GM21576 (cell line): ENCODE results near the gene UGGT1.

Source experiments
- ATAC-seq: cut with Tn5 transposase; IDR thresholded peaks from one replicate; pipeline ENCODE4 v1.9.1; 2021; ENCODE audit warnings: mild to moderate bottlenecking, moderate library complexity; ENCODE audit not compliant: unreplicated experiment

Gene UGGT1, protein sequence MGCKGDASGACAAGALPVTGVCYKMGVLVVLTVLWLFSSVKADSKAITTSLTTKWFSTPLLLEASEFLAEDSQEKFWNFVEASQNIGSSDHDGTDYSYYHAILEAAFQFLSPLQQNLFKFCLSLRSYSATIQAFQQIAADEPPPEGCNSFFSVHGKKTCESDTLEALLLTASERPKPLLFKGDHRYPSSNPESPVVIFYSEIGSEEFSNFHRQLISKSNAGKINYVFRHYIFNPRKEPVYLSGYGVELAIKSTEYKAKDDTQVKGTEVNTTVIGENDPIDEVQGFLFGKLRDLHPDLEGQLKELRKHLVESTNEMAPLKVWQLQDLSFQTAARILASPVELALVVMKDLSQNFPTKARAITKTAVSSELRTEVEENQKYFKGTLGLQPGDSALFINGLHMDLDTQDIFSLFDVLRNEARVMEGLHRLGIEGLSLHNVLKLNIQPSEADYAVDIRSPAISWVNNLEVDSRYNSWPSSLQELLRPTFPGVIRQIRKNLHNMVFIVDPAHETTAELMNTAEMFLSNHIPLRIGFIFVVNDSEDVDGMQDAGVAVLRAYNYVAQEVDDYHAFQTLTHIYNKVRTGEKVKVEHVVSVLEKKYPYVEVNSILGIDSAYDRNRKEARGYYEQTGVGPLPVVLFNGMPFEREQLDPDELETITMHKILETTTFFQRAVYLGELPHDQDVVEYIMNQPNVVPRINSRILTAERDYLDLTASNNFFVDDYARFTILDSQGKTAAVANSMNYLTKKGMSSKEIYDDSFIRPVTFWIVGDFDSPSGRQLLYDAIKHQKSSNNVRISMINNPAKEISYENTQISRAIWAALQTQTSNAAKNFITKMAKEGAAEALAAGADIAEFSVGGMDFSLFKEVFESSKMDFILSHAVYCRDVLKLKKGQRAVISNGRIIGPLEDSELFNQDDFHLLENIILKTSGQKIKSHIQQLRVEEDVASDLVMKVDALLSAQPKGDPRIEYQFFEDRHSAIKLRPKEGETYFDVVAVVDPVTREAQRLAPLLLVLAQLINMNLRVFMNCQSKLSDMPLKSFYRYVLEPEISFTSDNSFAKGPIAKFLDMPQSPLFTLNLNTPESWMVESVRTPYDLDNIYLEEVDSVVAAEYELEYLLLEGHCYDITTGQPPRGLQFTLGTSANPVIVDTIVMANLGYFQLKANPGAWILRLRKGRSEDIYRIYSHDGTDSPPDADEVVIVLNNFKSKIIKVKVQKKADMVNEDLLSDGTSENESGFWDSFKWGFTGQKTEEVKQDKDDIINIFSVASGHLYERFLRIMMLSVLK (N-terminal part only)

DNA sequence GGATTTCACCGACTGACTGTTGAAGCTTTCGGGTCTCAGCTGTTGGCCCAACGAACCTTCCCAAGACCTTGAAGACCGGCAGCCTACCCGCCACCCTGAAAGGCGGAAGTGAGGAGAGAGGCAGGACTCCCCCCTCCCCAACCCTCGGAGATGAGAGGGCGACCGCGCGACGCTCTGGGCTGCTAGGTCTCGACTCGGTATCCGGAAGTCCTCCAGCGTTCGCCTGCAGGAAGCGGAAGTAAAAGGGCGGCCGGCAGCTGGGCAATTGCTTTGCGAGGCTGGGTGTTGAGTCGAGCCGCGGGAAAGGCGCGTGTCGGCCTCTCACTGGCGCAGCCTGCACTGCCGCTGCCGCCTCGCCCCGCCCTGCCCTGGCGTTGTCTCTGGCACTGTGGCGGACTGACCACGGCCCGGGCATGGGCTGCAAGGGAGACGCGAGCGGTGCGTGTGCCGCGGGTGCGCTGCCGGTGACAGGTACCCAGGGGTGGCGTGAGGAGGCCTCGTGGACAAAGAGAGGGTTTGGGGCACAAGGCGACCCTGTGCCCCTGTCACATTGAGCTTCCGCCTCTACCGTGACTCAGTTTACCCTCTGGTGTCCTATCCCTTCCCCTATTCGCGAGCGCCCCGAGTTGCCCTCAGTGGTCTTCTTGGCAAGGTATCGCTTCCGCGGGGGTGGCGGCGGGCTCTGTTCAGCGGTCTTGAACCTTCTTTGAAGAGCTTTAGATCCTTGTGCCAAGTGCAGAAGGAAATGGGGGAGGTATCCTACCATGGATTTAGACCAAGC is at the start of gene UGGT1:
UGGT1 (plus strand) TSS at position 256 of the 781 bp plus-strand sequence; CDS start at position 414, 158 bp downstream.
- peak; percentile 95 for ATAC-seq

DNA sequence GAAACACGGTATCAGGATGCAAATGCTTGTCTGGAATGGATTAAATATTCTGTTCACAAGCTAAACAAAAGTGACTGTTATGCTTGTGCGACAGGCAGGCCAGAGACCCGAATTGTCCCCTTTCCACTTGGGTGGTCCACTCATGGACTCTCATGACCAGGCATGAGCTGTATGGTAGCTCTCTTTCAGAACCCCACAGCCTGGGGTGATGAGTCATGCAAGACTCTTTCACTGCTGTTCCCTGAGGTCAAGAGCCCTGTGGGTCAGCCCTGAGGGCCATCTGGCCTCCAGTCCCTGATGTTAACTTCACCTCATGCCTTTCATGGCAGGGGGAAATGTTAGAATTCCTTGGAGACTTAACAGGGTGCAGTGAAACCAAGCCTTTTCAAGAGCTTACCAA is 49.4 kb upstream of the UGGT1 start:
- no peak for ATAC-seq

DNA sequence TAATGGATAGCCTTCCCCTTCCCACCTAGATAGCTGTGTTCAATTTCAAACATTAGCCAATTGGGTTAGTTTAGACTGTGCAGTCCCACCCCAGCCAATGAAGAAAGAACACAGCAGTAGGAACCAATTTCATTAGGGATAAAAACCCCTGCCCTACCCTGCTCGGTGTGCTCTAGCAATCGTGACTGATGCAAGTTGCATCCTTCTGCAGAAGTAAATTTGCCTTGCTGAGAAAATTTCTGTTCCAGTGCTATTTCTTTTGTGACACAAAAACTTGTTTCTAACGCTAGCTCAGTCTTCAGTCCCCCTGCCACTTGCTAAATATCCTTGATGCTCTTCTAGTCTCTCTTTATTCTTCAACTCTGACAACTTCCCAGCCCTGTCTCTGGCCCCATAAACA is 48.0 kb upstream of the UGGT1 start:
- ATAC-seq = no peak

DNA sequence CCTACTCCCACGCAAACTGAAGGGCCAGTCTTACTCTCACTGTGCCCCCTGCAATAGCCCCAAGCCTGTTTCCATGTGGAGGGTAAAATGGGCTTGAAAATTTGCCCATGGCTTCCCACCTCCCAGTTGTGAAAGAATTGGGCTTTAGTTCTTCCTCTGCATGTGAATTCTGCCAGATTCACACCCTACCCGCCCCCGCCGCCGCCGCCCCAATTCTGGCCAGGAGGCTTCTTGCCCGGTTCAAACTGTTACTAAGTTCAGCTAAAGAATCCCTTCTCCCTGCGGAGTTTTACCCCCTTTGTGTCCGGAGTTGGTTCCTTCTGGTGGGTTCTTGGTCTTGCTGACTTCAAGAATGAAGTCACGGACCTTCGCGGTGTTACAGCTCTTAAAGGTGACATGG is 37.7 kb upstream of the UGGT1 start:
- no peak for ATAC-seq

DNA sequence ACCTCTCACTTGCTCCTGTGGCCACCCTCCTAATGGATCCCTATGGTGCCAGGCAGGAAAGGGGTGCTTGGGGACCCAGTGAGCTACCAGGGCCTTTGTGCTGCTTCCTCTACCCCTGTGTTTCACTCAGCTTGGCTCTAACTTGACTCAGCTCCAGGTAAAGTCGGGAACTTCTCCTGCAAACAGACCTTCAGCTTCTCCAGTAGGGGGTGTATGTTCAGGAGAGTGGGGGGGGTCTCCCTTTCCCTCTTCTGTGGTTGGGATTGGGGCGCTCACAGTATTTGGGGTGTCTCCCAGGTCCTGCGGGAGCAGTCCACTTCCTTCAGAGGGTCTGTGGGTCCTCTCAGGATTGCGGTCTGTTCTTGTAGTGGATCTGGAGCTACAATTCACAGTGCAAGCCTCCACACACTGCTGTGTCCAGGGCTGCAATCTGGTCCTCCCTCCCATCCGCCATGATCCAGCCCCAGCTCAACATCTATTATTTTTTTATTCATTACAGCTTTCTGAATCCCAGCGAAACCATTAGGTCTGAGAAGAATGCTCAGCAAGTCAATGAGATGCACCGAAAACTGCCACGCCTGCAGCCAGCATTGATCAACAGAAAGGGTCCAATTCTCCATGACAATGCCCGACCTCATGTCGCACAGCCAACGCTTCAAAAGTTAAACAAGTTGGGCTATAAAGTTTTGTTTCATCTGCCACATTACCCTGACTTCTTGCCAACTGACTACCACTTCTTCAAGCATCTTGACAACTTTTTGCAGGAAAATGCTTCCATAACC is 36.7 kb upstream of the UGGT1 start:
- no peak for ATAC-seq

DNA sequence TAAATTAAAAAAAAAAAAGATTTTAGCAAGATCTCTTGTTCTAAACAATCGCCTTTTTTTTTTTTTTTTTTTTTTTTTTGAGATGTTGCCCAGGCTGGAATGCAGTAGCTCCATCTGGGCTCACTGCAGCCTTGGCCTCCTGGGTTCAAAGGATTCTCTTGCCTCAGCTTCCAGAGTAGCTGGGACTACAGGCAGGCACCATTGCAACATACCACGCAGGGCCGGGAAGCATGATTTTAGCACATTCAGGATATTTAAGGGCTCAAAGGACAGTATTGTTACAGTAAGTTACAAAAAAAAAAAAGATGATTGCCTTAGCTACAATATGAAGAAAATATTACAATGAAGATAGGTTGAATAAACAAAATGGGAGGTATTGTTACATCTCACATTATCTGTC is 33.7 kb upstream of the UGGT1 start:
- no peak for ATAC-seq

DNA sequence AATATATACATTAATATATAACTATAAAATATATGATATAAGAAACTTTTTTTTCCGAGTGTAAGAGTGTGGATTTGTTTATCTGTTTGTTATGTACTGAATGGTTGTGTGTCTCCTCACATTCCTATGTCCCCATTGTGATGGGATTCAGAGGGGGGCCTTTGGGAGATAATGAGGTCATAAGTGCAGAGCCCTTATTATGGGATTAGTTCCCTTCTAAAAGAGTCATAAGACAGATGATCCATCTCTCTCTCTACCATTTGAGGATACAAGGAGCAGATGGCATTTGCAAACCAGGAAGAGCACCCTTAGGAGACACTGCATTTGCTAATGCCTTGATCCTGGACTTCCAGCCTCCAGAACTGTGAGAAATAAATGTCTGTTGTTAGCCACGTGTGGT is 32.9 kb upstream of the UGGT1 start:
- ATAC-seq = no peak

DNA sequence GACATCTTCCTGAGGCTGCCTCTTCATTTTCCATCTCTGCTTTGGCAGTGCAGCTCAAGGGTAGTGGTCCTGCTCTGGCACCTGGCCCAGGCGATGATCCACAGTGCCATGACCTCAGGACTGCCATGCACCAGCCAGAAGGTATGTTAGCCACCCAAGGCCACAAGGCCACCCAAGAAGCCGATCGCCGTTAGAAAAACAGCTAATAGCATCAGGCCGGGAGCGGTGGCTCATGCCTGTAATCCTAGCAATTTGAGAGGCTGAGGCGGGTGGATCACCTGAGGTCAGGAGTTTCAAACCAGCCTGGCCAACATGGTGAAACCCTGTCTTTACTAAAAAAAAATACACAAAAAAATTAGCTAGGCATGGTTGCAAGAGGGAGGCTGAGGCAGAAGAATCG is 28.4 kb upstream of the UGGT1 start:
- ATAC-seq = no peak

DNA sequence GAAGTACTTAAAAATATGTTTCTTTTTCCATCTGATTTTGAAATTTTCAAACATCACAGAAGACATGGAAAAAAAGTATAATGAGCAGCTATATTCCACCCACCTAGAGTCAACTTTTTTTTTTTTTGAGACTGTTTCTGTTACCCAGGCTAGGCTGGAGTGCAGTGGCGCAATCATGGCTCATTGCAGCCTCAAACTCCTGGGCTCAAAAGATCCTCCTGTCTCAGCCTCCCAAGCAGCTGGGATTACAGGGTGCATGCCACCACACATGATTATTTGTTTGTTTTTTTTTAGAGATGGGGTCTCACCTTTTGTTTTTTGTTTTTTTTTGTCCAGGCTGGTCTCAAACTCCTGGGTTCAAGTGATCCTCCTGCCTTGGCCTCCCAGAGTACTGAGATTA is 26.6 kb upstream of the UGGT1 start:
- no peak for ATAC-seq

DNA sequence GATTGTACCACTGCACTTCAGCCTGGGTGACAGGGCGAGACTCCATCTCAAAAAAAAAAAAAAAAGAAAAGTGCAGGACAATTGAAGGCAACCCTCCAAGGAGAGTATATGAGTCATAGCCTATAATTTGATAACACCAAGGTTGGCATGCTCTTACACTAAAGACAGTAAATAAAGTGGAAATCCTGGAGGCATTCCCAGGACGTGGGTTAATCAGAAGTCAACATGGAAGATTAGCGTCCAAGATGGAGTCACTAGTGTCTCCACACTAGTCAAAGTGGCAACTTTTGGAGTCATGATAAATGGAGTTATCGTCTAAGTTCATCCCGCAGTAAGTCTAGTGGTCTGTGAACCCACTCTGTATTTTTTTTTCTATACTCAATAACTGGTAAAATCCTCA is 21.2 kb upstream of the UGGT1 start:
- ATAC-seq = no peak

DNA sequence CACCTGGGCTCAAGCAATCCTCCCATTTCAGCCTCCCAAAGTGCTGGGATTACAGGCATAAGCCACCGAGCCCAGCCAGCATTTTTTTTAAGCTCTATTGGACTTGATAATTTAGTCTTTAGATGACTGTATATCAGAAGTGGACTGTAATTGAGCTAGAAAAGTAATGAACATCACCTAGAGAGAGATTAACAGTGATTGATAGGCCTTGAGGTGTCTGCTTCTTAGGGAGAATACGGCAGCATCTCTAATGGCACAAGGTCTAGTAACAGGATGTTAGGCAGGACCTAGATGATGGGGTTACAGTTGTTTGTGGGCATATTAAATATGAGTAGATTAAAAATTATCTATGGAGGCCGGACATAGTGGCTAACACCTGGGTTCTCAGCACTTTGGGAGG is 17.7 kb upstream of the UGGT1 start:
- no peak for ATAC-seq

DNA sequence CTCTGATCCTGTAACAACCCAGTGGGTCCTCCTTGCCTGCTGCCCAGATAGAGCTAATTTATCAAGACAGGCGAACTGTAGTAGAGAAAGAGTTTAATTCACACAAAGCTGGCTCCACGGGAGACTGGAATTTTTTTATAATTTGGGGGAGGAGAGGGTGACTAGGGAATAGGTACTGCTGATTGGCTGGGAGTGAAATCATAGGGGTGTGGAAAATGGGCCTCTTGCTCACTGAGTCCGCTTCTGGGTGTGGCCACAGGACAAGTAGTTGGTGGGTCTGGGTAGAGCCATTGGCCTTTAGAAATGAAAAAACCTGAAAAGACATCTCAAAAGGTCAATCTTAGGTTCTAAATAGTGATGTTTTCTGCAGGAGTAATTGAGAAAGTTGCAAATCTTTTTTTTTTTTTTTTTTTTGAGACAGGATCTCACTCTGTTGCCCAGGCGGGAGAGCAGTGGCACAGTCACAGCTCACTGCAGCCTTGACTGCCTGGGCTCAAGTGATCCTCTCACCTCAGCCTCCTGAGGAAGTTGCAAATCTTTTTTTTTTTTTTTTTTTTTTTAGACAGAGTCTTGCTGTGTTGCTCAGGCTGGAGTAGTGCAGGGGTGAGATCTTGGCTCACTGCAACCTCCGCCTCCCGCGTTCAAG is 14.4 kb upstream of the UGGT1 start:
- no peak for ATAC-seq

DNA sequence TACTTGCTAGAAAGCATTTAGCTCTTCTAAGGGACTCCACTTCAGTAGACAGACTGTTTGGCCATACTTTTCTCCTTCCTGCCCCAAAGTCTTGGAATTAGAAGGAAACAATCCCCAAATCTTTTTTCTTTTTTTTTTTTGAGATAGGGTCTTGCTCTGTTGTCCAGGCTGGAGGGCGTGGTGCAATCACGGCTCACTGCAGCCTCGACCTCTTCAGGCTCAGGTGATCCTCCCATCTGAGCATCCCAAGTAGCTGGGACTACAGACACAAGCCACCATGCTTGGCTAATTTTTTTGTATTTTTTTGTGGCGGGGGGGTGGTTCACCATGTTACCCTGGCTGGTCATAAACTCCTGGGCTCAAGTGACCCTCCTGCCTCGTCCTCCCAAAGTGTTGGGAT is 6.2 kb upstream of the UGGT1 start:
- no peak for ATAC-seq

DNA sequence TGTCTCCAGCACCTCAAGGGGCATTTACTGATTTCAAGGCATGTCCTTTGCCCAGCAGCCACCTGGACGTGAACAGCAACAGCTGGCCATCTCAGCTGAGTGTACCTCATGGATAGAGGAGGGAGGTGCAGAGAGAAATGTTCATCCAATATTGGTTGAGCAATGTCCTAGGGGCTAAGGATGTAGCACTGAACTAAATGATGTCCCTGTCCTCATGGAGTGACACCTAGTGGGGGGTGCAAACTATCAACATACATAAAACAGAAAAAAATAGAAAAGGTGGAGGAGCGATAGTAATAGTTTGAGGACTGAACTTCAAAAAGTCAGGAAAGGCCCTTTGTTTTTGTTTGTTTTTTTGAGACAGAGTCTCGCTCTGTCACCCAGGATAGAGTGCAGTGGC is 4.8 kb upstream of the UGGT1 start:
- ATAC-seq = no peak

DNA sequence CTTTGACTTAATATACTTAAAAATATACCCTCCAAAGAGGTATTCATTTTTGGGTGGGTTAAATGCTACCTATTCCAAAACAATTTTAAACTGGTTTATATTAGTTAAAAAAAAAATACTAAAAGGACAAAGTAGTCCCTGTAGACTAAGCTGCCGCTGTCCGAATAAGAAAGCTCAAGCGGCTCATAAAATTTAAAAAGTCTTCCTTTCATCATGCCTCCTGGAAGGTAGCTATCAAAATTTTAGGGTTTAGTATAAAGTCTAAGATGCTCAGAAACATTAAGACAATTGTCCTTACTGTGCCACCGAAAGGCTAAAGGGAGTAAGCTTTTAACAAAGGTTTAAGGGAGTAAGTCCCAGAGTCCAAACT is 440 bp upstream of the UGGT1 start:
- ATAC-seq = no peak

DNA sequence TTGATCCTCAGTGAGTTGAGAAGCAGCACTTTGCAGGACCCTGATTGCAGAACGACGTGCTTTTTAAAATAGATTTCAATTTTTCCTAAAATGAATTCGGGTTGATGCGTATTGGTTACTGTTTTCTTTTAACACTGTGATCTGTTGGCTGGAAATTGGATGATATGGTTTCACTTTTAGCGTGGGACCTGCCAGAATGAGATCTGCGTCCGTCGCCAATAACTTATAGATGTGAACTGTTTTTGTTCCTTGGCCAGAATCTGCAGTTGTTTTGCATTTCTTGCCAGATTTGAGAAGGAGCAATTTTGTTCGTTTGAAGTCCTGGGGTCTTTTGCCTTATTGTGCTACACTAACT is 703 bp downstream of the UGGT1 start:
- no peak for ATAC-seq

DNA sequence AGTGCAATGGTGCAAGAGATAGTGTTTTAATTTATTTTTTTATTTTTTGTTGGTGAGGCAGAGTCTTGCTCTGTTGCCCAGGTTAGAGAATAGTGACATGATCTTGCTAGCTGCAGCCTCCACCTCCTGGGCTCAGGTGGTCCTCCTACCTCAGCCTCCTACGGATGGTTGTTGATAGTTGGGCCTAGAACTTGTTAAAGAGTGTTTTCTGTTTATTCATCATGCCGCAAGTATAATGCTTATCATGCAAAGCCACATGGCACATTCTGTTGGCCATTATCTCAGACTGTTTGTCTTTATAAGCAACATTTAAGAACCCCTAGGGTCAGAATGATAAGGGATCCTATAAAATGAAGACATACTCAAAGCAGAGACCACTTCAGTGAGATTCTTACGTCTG is 1.7 kb downstream of the UGGT1 start:
- no peak for ATAC-seq

DNA sequence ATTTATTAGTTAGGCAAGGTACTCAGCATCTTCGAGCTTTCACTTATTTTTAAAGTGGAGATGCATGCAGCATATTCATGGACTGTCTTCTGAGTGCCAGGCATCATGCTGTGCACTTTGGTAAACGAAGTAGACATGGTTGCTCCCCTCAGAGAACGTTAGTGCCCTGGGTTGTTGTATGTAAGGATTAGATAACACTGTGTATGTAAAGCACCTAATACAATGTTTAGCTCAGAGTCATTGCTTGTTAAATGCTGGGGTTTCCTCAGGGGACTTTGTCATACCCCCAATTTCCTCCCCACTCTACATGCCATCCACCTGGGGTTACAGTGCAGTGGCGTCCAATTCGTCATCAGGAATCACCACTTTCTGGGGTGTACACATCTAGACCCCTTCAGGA is 2.8 kb downstream of the UGGT1 start:
- ATAC-seq = no peak

DNA sequence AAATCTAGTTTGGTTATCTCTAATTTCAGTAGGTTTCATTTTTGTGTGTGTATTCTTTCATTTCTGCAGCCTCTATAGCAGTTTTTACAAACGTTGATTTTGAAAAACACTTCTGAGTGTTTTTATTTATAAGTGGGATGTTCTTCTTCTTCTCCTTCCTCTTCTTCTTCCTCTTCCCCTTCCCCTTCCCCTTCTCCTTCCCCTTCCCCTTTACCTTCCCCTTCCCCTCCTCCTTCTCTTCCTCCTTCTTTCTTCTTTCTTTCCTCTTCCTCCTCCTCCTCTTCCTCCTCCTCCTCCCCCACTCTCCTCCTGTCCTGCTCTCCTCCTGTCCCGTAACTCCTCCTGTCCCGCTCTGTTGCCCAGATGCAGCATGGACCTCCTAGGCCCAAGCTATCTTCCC is 4.2 kb downstream of the UGGT1 start:
- ATAC-seq = no peak
